SK-N-MC (cell line): ENCODE results near the gene XRCC4.

Source experiments
- EZH2 ChIP-seq: fragments of 200-600 bp; sonication (generic); IDR thresholded peaks from one replicate; pipeline ENCODE4 v1.6.1; 2017; ENCODE audit warnings: antibody characterized with exemption
- POLR2AphosphoS5 ChIP-seq: IDR thresholded peaks from 2 replicates; pipeline ENCODE4 v1.6.1; 2012; ENCODE audit warnings: mild to moderate bottlenecking, low read depth, low read length, borderline replicate concordance

DNA sequence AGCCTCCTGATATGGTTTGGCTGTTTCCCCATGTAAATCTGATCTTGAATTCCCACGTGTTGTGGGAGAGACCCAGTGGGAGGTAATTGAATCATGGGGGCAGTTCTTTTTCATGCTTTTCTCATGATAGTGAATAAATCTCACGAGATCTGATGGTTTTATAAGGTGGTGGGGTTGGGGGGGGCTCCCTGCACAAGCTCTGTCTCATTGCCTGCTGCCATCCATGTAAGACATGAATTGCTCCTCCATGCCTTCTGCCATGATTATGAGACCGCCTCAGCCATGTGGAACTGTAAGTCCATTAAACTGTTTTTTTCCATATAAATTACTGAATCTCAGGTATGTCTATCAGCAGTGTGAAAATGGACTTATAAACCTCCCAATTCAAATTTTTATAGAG is 12.8 kb downstream of the XRCC4 start:
- TF ChIP-seq POLR2AphosphoS5 = no peak
- TF ChIP-seq EZH2 = no peak
